ENCODE measurements around the gene DUSP7. TPM values are rescaled to one million over a fixed set of nuclear protein-coding genes. Genes with fewer than 3 reads are reported as not detected.

Gene DUSP7
- total RNA-seq, 1 experiment from 2014 or later = 9.9 TPM

GRCh38 chr3:52025453-52025852, 30.9 kb downstream of the DUSP7 start:
- Histone ChIP-seq H3K27me3 (replicated peaks; ENCODE audit: control insufficient read depth, insufficient read depth, low read length) (no peaks in the 10 kb centered on the region), H3K4me3 (ENCODE audit: low read depth, low read length) (no peak overlapping the region), H3K4me1 (no peaks in the 10 kb centered on the region), H3K36me3 (ENCODE audit: control insufficient read depth, insufficient read depth, low read length) (no peaks in the 10 kb centered on the region), H3K9me3 (no peaks in the 10 kb centered on the region)
- Mint-ChIP-seq H3K4me3 (ENCODE audit: unreplicated experiment) (no peak overlapping the region), H3K27ac (ENCODE audit: unreplicated experiment) (no peak overlapping the region), H3K36me3 (ENCODE audit: insufficient read depth, unreplicated experiment) (no peaks in the 10 kb centered on the region), H3K9me3 (ENCODE audit: unreplicated experiment) (no peaks in the 10 kb centered on the region), H3K27me3 (ENCODE audit: insufficient read depth, unreplicated experiment) (no peaks in the 10 kb centered on the region), H3K4me1 (ENCODE audit: low read depth, unreplicated experiment) (no peaks in the 10 kb centered on the region)
- no TSS peak for BruUV-seq (replicated peaks)
- DNase-seq = no peak
- intact Hi-C loops (cut with micrococcal nuclease; ENCODE audit: unreplicated experiment) = no loop called here
- CTCF ChIA-PET = no interaction called here
- no peak for TF ChIP-seq CTCF (IDR thresholded peaks at IDR 0.05; ENCODE audit: insufficient read depth in 1 of 2, low read depth in 1 of 2, low read length in 1 of 2, severe bottlenecking in 1 of 2, unreplicated experiment in 1 of 2)
- POLR2A ChIA-PET = no interaction called here

GRCh38 chr3:52024765-52025452, 31.5 kb downstream of the DUSP7 start:
- CTCF ChIA-PET = no interaction called here
- no peak for DNase-seq
- Mint-ChIP-seq H3K36me3 (ENCODE audit: insufficient read depth, unreplicated experiment) (no peaks in the 10 kb centered on the region), H3K27me3 (ENCODE audit: insufficient read depth, unreplicated experiment) (no peaks in the 10 kb centered on the region), H3K9me3 (ENCODE audit: unreplicated experiment) (no peaks in the 10 kb centered on the region), H3K4me3 (ENCODE audit: unreplicated experiment) (no peak overlapping the region), H3K27ac (ENCODE audit: unreplicated experiment) (no peak overlapping the region), H3K4me1 (ENCODE audit: low read depth, unreplicated experiment) (no peaks in the 10 kb centered on the region)
- no peaks in the 10 kb centered on the region for H3K27me3 ChIP-seq (replicated peaks; ENCODE audit: control insufficient read depth, insufficient read depth, low read length)
- H3K36me3 ChIP-seq (ENCODE audit: control insufficient read depth, insufficient read depth, low read length) = no peaks in the 10 kb centered on the region
- H3K9me3 ChIP-seq = no peaks in the 10 kb centered on the region
- intact Hi-C loops (cut with micrococcal nuclease; ENCODE audit: unreplicated experiment) = no loop called here
- H3K4me1 ChIP-seq = no peaks in the 10 kb centered on the region
- no TSS peak for BruUV-seq (replicated peaks)
- POLR2A ChIA-PET = no interaction called here
- TF ChIP-seq CTCF (IDR thresholded peaks at IDR 0.05; ENCODE audit: insufficient read depth in 1 of 2, low read depth in 1 of 2, low read length in 1 of 2, severe bottlenecking in 1 of 2, unreplicated experiment in 1 of 2) = no peak
- H3K4me3 ChIP-seq (ENCODE audit: low read depth, low read length) = no peak overlapping the region

GRCh38 chr3:52023860-52024764, 32.3 kb downstream of the DUSP7 start:
- Mint-ChIP-seq H3K36me3 (ENCODE audit: insufficient read depth, unreplicated experiment) (no peaks in the 10 kb centered on the region), H3K9me3 (ENCODE audit: unreplicated experiment) (no peaks in the 10 kb centered on the region), H3K4me1 (ENCODE audit: low read depth, unreplicated experiment) (no peaks in the 10 kb centered on the region), H3K27ac (ENCODE audit: unreplicated experiment) (no peak overlapping the region), H3K27me3 (ENCODE audit: insufficient read depth, unreplicated experiment) (no peaks in the 10 kb centered on the region), H3K4me3 (ENCODE audit: unreplicated experiment) (no peak overlapping the region)
- Histone ChIP-seq H3K9me3 (no peaks in the 10 kb centered on the region), H3K36me3 (ENCODE audit: control insufficient read depth, insufficient read depth, low read length) (no peaks in the 10 kb centered on the region), H3K27me3 (replicated peaks; ENCODE audit: control insufficient read depth, insufficient read depth, low read length) (no peaks in the 10 kb centered on the region), H3K4me1 (no peaks in the 10 kb centered on the region), H3K4me3 (ENCODE audit: low read depth, low read length) (no peak overlapping the region)
- intact Hi-C loops (cut with micrococcal nuclease; ENCODE audit: unreplicated experiment) = no loop called here
- ChIA-PET POLR2A (no interaction called here), CTCF (no interaction called here)
- TF ChIP-seq CTCF (IDR thresholded peaks at IDR 0.05; ENCODE audit: insufficient read depth in 1 of 2, low read depth in 1 of 2, low read length in 1 of 2, severe bottlenecking in 1 of 2, unreplicated experiment in 1 of 2) = no peak
- DNase-seq = no peak
- BruUV-seq (replicated peaks) = no TSS peak
